H1 (cell line): ENCODE measurements around the gene SLC48A1. TPM values are rescaled to one million over a fixed set of nuclear protein-coding genes. Genes with fewer than 3 reads are reported as not detected.

Source experiments
- CTCF ChIA-PET: fragments of 300-600 bp; sonication (Branson Sonifier 250); formaldehyde crosslinking; loops from one replicate; lab custom pipeline; 2021; ENCODE audit not compliant: partially characterized antibody; lab: Charles Lee
- POLR2A ChIA-PET: fragments of 300-600 bp; sonication (Branson Sonifier 250); formaldehyde crosslinking; loops from one replicate; lab custom pipeline; 2021; ENCODE audit warnings: inconsistent platforms; ENCODE audit not compliant: partially characterized antibody; lab: Charles Lee
- DNase-seq, 2 experiments: peaks; one replicate each; pipeline versions ENCODE4 v3.0.0 to v3.0.0-alpha.2; 2010 to 2022; ENCODE audit warnings: low spot score in 2 of 2, low read depth in 1 of 2, mixed read lengths in 1 of 2
- FAIRE-seq: peaks from 2 replicates; lab custom pipeline; 2011; peaks lifted over from hg19 to GRCh38; lab: Jason Lieb, UNC
- H2AFZ ChIP-seq: 2 replicates; pipeline ENCODE4 v1.8.1; 2012; ENCODE audit warnings: low read length, inconsistent platforms
- H2AK5ac ChIP-seq: 2 replicates; pipeline ENCODE4 v1.6.1; 2013; ENCODE audit warnings: low read depth, low read length
- H2BK120ac ChIP-seq: replicated peaks from 2 replicates; pipeline ENCODE3; 2013; ENCODE audit warnings: low read depth, low read length, inconsistent platforms
- H2BK12ac ChIP-seq: 2 replicates; pipeline ENCODE4 v1.6.1; 2013; ENCODE audit warnings: low read depth, low read length
- H2BK15ac ChIP-seq: 2 replicates; pipeline ENCODE4 v1.6.1; 2013; ENCODE audit warnings: low read length
- H2BK20ac ChIP-seq: 2 replicates; pipeline ENCODE4 v1.6.1; 2013; ENCODE audit warnings: low read length
- H2BK5ac ChIP-seq: 2 replicates; pipeline ENCODE4 v1.6.1; 2013; ENCODE audit warnings: low read depth, low read length
- H3K14ac ChIP-seq: 2 replicates; pipeline ENCODE4 v1.6.1; 2013; ENCODE audit warnings: inconsistent platforms; ENCODE audit not compliant: insufficient read length
- H3K18ac ChIP-seq: 2 replicates; pipeline ENCODE4 v1.6.1; 2013; ENCODE audit warnings: low read length; ENCODE audit errors: extremely low read depth
- H3K23ac ChIP-seq: 2 replicates; pipeline ENCODE4 v1.6.1; 2013; ENCODE audit warnings: inconsistent platforms; ENCODE audit not compliant: insufficient read length
- H3K23me2 ChIP-seq: 2 replicates; pipeline ENCODE4 v1.6.1; 2013; ENCODE audit warnings: low read depth, low read length
- H3K27ac ChIP-seq: 2 replicates; pipeline ENCODE4 v1.6.1; 2011; ENCODE audit warnings: low read depth, low read length, inconsistent platforms
- H3K27me3 ChIP-seq, 4 experiments: replicated peaks in 1 of 4; 1 replicate in 1 of 4; 2 replicates in 3 of 4; pipeline versions ENCODE4 v1.6.1 to v1.8.1; 2011 to 2013; ENCODE audit warnings: low read length in 3 of 4, mild to moderate bottlenecking in 3 of 4, inconsistent platforms in 2 of 4, mixed read lengths in 2 of 4, moderate library complexity in 1 of 4; ENCODE audit not compliant: control insufficient read depth in 3 of 4, insufficient read depth in 3 of 4; ENCODE audit errors: extremely low read depth in 1 of 4
- H3K36me3 ChIP-seq, 4 experiments: 2 replicates each; pipeline versions ENCODE4 v1.6.1 to v1.8.1; 2011 to 2013; ENCODE audit warnings: mild to moderate bottlenecking in 4 of 4, low read length in 3 of 4, moderate library complexity in 2 of 4, control low read depth in 1 of 4, inconsistent platforms in 1 of 4; ENCODE audit not compliant: insufficient read depth in 4 of 4, control insufficient read depth in 2 of 4
- H3K4ac ChIP-seq: replicated peaks from 2 replicates; pipeline ENCODE3; 2013; ENCODE audit warnings: low read length, low read depth, mixed read lengths, inconsistent platforms; ENCODE audit not compliant: insufficient read length
- H3K4me1 ChIP-seq, 4 experiments: replicated peaks in 1 of 4; 1 replicate in 1 of 4; 2 replicates in 3 of 4; pipeline versions ENCODE4 v1.6.1 to v1.8.1; 2011 to 2013; ENCODE audit warnings: low read length in 3 of 4, inconsistent platforms in 2 of 4, mixed read lengths in 1 of 4; ENCODE audit not compliant: insufficient read depth in 4 of 4, control insufficient read depth in 3 of 4
- H3K4me2 ChIP-seq, 2 experiments: 2 replicates each; pipeline versions ENCODE4 v1.6.1 to v1.8.1; 2011 to 2013; ENCODE audit warnings: low read depth in 2 of 2, low read length in 2 of 2, control low read depth in 1 of 2, inconsistent platforms in 1 of 2, mild to moderate bottlenecking in 1 of 2; ENCODE audit not compliant: insufficient read depth in 1 of 2
- H3K4me3 ChIP-seq, 4 experiments: fragments of 200-600, 300-600 bp in 1 of 4; sonication (generic), shearing (Covaris generic), sonication (Bioruptor Twin) in 1 of 4; 2 replicates each; pipeline versions ENCODE4 v1.5.1 to v1.8.1; 2011 to 2016; ENCODE audit warnings: low read length in 4 of 4, low read depth in 3 of 4, control low read depth in 2 of 4, inconsistent platforms in 2 of 4, mild to moderate bottlenecking in 2 of 4, mixed read lengths in 1 of 4, moderate library complexity in 1 of 4; ENCODE audit not compliant: insufficient read depth in 2 of 4; ENCODE audit errors: extremely low read depth in 1 of 4
- H3K56ac ChIP-seq: replicated peaks from 2 replicates; pipeline ENCODE3; 2013; ENCODE audit warnings: low read depth, mild to moderate bottlenecking, mixed read lengths, low read length, inconsistent platforms; ENCODE audit not compliant: insufficient read length
- H3K79me1 ChIP-seq: 2 replicates; pipeline ENCODE4 v1.6.1; 2013; ENCODE audit warnings: low read depth, low read length, control low read depth
- H3K79me2 ChIP-seq, 2 experiments: 2 replicates each; pipeline versions ENCODE4 v1.6.1 to v1.8.1; 2012 to 2013; ENCODE audit warnings: low read length in 2 of 2, mild to moderate bottlenecking in 2 of 2, inconsistent platforms in 1 of 2; ENCODE audit not compliant: insufficient read depth in 2 of 2, control insufficient read depth in 1 of 2
- H3K9ac ChIP-seq, 4 experiments: replicated peaks in 1 of 4; 1 replicate in 1 of 4; 2 replicates in 3 of 4; pipeline versions ENCODE4 v1.6.1 to v1.8.1; 2011 to 2013; ENCODE audit warnings: low read depth in 3 of 4, low read length in 3 of 4, control low read depth in 2 of 4, mild to moderate bottlenecking in 2 of 4, moderate library complexity in 2 of 4, inconsistent platforms in 1 of 4; ENCODE audit errors: extremely low read depth in 1 of 4
- H3K9me3 ChIP-seq, 2 experiments: 2 replicates each; pipeline versions ENCODE4 v1.6.1 to v1.8.1; 2012 to 2013; ENCODE audit warnings: mild to moderate bottlenecking in 2 of 2, moderate library complexity in 2 of 2, control low read depth in 1 of 2, inconsistent platforms in 1 of 2, low read depth in 1 of 2, low read length in 1 of 2, mixed read lengths in 1 of 2; ENCODE audit not compliant: insufficient read depth in 2 of 2
- H4K20me1 ChIP-seq, 2 experiments: replicated peaks in 1 of 2; 2 replicates each; pipeline versions ENCODE3 to v1.8.1; 2011 to 2013; ENCODE audit warnings: inconsistent platforms in 2 of 2, low read length in 2 of 2, mild to moderate bottlenecking in 1 of 2; ENCODE audit not compliant: insufficient read depth in 2 of 2, control insufficient read depth in 1 of 2
- H4K5ac ChIP-seq: 2 replicates; pipeline ENCODE4 v1.6.1; 2013; ENCODE audit warnings: low read length, low read depth, mixed read lengths, inconsistent platforms; ENCODE audit not compliant: insufficient read length
- H4K8ac ChIP-seq: 2 replicates; pipeline ENCODE4 v1.8.0; 2013; ENCODE audit warnings: mild to moderate bottlenecking, moderate library complexity, low read length, inconsistent platforms; ENCODE audit not compliant: insufficient read depth; ENCODE audit errors: extremely low read depth
- H4K91ac ChIP-seq: replicated peaks from 2 replicates; pipeline ENCODE3; 2013; ENCODE audit warnings: low read length, mixed read lengths, inconsistent platforms; ENCODE audit not compliant: insufficient read length
- CBX8 ChIP-seq: fragments of 300-800, 300-1000 bp; sonication (generic); IDR thresholded peaks from 2 replicates; pipeline ENCODE4 v1.7.1; 2016; ENCODE audit warnings: low read depth, low read length, borderline replicate concordance
- EP300 ChIP-seq, 2 experiments: IDR thresholded peaks; 1 replicate in 1 of 2; 2 replicates in 1 of 2; pipeline ENCODE4 v1.6.1; 2011 to 2012; ENCODE audit warnings: low read depth in 2 of 2, low read length in 2 of 2, mild to moderate bottlenecking in 2 of 2, borderline replicate concordance in 1 of 2, inconsistent platforms in 1 of 2, moderate library complexity in 1 of 2
- MAFK ChIP-seq: IDR thresholded peaks from 2 replicates; pipeline ENCODE4 v1.6.1; 2012; ENCODE audit warnings: low read depth, mild to moderate bottlenecking, improper control_type of control experiment, low read length
- NRF1 ChIP-seq: IDR thresholded peaks from 2 replicates; pipeline ENCODE4 v1.6.1; 2011; ENCODE audit warnings: mild to moderate bottlenecking, low read depth, low read length, improper control_type of control experiment
- PHF8 ChIP-seq: fragments of 200-600 bp; sonication (generic); conservative IDR thresholded peaks from 2 replicates; pipeline ENCODE4 v1.7.1; 2012; ENCODE audit warnings: low read depth, mild to moderate bottlenecking, inconsistent platforms, low read length, moderate library complexity
- RXRA ChIP-seq: IDR thresholded peaks from 2 replicates; pipeline ENCODE4 v1.6.1; 2011; ENCODE audit warnings: low read depth, mild to moderate bottlenecking, low read length, moderate library complexity; ENCODE audit not compliant: insufficient read depth
- SP4 ChIP-seq: IDR thresholded peaks from 2 replicates; pipeline ENCODE4 v1.6.1; 2012; ENCODE audit warnings: low read length, inconsistent platforms
- SRF ChIP-seq: IDR thresholded peaks from 2 replicates; pipeline ENCODE4 v1.6.1; 2011; ENCODE audit warnings: mild to moderate bottlenecking, low read depth, low read length, moderate library complexity
- TAF7 ChIP-seq: optimal IDR thresholded peaks from 2 replicates; pipeline ENCODE3; 2011; ENCODE audit warnings: low read depth, mild to moderate bottlenecking, inconsistent platforms, low read length, moderate library complexity, borderline replicate concordance
- TEAD4 ChIP-seq: IDR thresholded peaks from 2 replicates; pipeline ENCODE4 v1.6.1; 2012; ENCODE audit warnings: low read depth, low read length, inconsistent platforms, mixed read lengths
- WGBS, 2 experiments: shearing (Covaris generic) in 1 of 2; methylation state at CpG; one replicate each; pipeline versions ENCODE4 v1.1.6 to v1.1.7; 2013 to 2015; ENCODE audit warnings: low lambda C conversion rate in 2 of 2, mixed read lengths in 2 of 2, inconsistent platforms in 1 of 2, low coverage in 1 of 2, missing lambda C conversion rate in 1 of 2; ENCODE audit not compliant: insufficient replicate concordance in 2 of 2, insufficient coverage in 1 of 2, insufficient read length in 1 of 2; ENCODE audit errors: extremely low coverage in 1 of 2, missing lambda C conversion rate in 1 of 2; 5-methylcytosine and 5-hydroxymethylcytosine counted together
- polyA plus RNA-seq, 7 experiments: library from polyadenylated mRNA; depleted of rRNA in 3 of 7; stranded (reverse) in 5 of 7; unstranded in 2 of 7; fragments of >200 nt in 5 of 7; fragments of 200-250 nt in 2 of 7; gene quantifications; 1 replicate in 5 of 7; 2 replicates in 1 of 7; 4 replicates in 1 of 7; pipeline versions ENCODE4 v1.2.1 to v1.2.3, GENCODE V29; 2011 to 2013; ENCODE audit warnings: missing spikeins in 2 of 7, mixed read lengths in 2 of 7
- total RNA-seq: library from RNA; stranded (reverse); fragmentation: NEBNext Ultra II Directional; extraction: Animal tissue kit (Norgen Biotek cat#: 25700); gene quantifications from 2 replicates; pipeline ENCODE4 v1.2.1, GENCODE V29; 2021
- TF ChIP-seq, protein P1 (sequence below): IDR thresholded peaks from 2 replicates; pipeline ENCODE4 v1.6.1; 2012; ENCODE audit warnings: low read length, inconsistent platforms

SLC48A1 gene
- total and polyA plus RNA-seq, 2 of the 8 experiments (the other 6 are each of a cell fraction or from before 2014, with no cell fraction given) = 9.5 to 14.1 TPM

DNA sequence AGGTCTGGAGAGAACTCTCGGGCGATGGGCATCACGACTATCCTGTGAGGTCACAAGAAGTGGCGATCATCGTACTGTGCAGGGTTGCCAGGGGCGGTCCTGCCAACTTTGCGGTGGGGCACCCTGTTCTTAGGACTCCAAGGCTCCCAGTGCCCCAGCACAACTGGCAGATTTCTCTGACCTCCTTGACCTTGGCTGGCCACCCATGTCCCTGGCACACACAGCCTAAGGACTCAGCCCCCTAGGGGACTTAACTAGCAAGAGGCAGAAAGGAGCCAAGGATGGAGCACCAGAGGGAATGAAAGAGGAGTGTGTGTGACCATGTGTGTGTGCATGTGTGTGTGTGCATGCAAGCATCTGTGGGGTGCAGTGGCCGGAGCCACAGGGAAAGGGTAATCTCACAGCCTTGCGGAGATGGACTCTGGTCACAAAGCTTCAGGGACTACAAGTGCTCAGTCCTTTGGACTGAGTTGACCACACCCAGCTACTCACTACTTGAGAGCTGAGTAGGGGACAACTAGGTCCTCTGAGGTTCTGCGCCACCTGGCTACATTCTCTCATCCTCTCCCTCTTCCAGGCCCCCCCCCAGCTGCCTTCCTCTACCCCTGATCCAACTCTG, 13.7 kb downstream of the SLC48A1 start:
- Histone ChIP-seq H4K5ac (no peak overlapping the region), H3K23ac (no peak overlapping the region), H3K9me3 (no peaks in the 10 kb centered on the region), H3K4ac (no peak overlapping the region), H3K27ac (no peak overlapping the region), H2BK15ac (no peak overlapping the region), H3K23me2 (no peaks in the 10 kb centered on the region), H3K4me2 (no peak overlapping the region), H2BK120ac (no peak overlapping the region), H3K79me1 (no peaks in the 10 kb centered on the region), H3K14ac (no peak overlapping the region), H2AK5ac (no peak overlapping the region), H3K56ac (no peak overlapping the region), H2BK20ac (no peak overlapping the region), H2BK5ac (no peak overlapping the region), H3K18ac (no peak overlapping the region), H3K4me3 (no peak overlapping the region), H4K20me1 (peaks cover 0 to 23% of the 10 kb centered on the region in 2 experiments), H3K4me1 (no peaks in the 10 kb centered on the region), H2AFZ (no peak overlapping the region), H3K27me3 (no peaks in the 10 kb centered on the region), H3K36me3 (peaks cover 27 to 53% (median 42%) of the 10 kb centered on the region in 4 experiments), H4K91ac (no peak overlapping the region), H3K79me2 (no peaks in the 10 kb centered on the region), H4K8ac (no peak overlapping the region), H2BK12ac (no peak overlapping the region), H3K9ac (no peak overlapping the region)
- no peak for FAIRE-seq
- no peak for DNase-seq
- CTCF ChIA-PET = interaction anchor here (1.3 to 58.8 kb wide), 6 partner anchors 8 to 84 kb away, joined by 4 to 2442 read pairs (median 162); partner anchors contain the start of genes ENDOU, RAPGEF3 and RPAP3
- POLR2A ChIA-PET = interaction anchor here (0.7 kb wide), 1 partner anchor 28 kb away, joined by 3 read pairs; the partner anchor contains the start of gene RAPGEF3
- 92% methylated on average over 10 of the region's 10 CpGs; no CpG with 5 or more reads in 1 of the 2 experiments for WGBS, 2 experiments
- TF ChIP-seq TEAD4 (no peak), PHF8 (no peak), MAFK (no peak), EP300 (IDR thresholded peaks at IDR 0.05; ENCODE audit: borderline replicate concordance in 1 of 2, low read depth in 2 of 2, low read length in 2 of 2) (no peak), SP4 (no peak), RXRA (no peak), CBX8 (no peak), TAF7 (no peak), NRF1 (no peak), SRF (no peak)
- TF ChIP-seq, protein P1, sequence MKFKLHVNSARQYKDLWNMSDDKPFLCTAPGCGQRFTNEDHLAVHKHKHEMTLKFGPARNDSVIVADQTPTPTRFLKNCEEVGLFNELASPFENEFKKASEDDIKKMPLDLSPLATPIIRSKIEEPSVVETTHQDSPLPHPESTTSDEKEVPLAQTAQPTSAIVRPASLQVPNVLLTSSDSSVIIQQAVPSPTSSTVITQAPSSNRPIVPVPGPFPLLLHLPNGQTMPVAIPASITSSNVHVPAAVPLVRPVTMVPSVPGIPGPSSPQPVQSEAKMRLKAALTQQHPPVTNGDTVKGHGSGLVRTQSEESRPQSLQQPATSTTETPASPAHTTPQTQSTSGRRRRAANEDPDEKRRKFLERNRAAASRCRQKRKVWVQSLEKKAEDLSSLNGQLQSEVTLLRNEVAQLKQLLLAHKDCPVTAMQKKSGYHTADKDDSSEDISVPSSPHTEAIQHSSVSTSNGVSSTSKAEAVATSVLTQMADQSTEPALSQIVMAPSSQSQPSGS = no peak
